Measurements from ENCODE around the gene POLD4.

POLD4 gene

DNA sequence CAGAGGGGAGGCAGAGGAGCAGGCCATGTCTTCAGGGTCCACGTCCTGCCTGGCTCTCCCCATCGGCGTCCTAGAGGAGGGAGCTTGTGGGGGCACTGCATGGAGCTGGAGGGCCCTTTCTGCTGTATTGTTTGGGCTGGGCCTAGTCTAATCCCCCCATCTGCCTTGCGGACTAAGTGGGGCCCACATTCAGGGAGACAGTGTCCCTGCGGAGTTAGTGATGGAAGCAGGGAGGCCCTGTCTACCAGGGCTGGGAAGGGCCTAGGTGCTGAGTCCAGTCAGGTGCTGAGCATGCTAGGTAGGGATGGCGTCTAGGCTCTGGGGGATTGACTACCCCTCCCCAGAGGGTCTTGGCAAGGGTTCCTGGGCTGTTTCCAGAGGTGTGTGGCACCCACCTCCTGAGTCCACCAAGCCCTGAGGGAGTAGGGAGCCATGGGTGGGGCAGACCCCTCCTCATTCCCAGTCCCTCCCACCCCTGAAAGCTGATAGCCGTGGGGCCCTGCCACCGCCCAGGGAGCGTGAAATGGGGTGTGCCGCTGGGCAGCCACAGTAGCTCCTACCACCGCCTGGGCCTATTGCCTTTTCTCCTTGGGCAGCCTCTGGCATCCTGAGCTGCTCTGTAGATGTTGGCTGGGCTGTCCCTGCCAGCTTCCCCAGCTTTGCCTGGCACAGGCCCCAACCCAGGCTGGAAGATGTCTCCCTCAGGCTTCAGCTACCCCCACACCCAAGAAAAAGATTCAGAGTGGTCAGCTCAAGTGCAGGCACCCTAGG is 1.9 kb upstream of the POLD4 start:
- no peak for DNase-seq (ENCODE audit: extremely low spot score, insufficient read length, low read depth)
- no peak for FAIRE-seq

DNA sequence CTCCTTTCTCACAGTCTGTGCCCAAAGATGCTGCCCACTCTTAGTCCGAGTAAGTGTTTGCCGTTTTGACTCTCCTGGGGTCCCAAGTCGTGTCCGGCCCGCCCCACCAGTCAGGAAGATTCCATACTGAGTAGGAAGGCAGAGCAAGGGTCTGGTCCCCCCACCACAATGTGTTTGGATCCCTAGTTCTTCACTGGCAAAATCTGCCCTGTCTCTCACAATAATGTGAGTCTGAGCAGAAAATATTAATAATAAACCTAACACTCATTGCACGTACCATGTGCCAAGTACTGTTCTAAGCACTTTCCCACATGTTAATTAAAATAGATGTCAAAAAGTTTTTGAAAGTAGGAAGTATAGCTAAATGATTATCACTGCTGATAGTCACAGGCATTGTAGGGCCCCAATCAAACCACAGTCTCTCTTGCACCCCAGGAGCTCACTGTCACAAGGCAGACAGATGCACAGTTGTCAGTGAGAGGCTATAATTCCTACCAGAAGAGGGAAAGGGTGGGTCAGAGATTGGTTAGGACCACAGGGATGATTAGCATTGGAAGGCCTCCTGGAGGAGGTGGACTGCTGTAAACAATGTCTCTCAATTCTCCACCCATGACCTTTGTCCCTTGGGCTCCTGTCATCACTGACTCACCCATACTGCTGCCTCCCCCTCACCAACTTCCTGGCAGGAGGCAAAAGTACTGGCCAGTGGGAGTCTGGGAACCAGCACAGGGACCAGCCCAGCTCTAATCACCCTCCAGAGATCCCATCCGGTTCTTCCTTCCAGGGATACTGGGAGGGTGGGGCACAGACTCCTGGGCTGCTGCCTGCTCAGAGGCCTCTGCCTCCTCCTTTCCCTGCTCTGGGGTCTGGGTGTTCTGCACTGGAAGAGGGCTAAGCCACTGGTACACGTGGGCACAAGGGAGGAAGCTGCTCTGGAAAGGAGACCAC is 1.0 kb upstream of the POLD4 start:
- DNase-seq (ENCODE audit: extremely low spot score, insufficient read length, low read depth) (no peak), FAIRE-seq (peak; percentile 33)

DNA sequence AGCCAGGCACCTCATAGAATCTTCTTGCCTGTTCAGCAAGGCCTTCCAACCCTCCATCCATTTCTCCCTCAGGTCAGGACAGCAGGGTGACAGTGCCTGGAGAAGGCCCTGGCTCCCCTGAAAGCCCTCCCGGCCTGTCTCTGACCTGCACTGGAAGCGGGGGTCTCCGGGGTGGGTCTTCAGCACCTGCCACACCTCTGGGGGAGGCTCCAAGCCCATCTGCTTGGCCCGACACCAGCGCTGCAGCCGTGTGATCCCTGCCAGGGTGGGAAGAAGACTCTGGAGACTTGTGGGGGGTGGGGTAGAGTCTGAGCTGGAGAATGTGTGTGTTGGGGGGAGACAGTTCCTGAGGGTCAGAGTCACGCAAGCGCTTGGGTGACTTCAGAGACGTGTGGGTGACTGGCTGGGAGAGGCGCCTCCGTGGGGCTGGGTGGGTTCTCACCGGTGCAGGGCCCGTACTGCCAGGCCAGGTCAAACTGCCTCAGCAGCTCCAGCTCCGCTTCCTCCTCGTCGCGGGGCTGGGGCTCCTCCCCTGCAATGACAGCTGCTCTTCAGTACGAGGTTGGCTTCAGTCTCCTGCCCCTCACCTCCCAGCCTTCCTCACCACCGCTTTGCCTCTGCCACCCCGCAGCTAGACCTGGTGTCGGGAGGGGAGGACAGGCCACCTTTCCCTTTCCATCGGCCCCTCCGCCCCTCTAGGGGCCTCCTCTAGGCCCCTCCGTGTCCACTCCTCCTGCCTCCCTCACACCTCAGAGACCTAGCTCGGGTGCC is 615 bp downstream of the POLD4 start:
- DNase-seq (ENCODE audit: extremely low spot score, insufficient read length, low read depth) (no peak), FAIRE-seq (no peak)

DNA sequence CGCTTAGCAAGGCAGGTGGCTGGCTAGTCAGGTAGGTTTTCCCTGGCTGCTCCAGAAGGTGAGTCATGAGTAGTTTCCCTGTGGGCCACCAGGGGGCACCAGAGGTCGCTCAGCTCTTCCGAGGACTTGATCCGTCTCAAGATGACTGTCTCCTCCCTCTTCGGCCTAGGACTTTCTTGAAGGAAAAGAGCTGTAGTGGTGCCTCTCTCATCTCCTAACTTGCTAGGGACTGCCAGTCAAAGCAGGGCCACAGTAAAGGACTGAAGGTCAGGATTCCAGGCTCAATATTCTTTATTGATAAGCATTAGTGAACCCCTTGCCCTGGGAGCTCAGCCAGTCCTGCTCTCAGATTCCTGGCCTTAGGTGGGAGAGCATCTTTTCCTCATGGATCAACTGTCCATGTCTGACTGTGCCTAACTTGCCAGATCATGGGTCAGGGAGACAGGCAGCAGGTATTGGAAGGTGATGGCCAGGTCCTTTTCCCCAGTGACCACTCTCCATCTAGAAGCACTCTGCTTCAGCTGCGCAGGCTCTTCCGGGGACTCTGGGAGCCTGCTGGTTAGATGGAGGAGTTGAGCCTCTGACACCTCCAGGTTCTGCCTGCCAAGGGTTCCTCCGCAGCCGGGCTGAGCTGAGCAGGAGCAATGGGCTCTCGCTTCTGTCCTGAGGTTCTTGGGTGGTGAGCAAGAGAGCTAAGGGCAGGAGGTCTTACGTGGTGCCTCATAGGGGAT is 1.9 kb downstream of the POLD4 start:
- DNase-seq (ENCODE audit: extremely low spot score, insufficient read length, low read depth): no peak
- peak; percentile 78 for FAIRE-seq

DNA sequence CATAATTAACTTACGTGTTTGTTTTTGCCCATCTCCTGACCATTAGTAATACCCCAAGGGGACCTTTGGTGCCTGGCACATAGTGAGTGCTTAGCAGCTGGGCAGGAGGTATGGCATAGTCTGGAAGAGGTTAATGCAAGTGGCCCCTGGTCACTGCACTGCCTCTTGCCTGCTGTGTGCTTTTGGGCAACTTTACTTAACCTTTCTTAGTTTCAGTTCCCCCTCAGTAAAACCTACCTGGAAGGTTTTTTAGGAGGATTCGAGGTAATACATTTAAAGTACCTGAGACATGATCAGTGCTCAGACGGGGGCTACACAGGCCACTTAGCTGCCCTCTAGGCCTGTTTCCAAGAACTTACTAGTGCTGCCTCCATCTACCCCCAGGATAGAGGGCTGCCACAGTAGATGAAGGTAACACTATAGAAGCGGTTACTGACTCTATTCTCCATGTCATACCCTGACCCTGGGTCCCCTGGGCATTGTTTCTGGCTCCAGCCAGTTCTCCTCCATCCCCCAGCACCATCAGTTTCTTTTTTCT is 3.3 kb downstream of the POLD4 start:
- FAIRE-seq: no peak

DNA sequence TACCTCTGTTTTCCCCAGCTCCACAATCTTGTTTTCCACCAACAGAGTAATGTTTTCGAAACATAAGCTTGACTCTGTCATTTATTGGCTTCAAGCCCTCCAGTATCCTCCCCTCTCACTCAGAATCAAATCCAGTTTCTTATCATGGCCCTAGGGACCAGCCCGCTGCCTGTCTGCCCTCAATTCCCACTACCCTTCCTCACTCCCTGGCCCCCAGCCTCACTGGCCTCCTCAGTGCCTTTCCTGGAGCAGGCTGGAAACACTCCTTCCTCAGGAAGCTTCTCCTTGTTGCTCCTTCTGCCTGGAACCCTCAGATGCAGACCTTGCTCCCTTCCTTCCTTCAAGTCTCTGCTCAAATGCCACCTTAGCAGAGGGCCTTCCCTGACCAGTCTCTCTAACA is 3.9 kb downstream of the POLD4 start:
- DNase-seq (ENCODE audit: extremely low spot score, insufficient read length, low read depth) (no peak), FAIRE-seq (no peak)

More for the DNA sequence above, 3.3 kb downstream of the POLD4 start:
- DNase-seq (ENCODE audit: extremely low spot score, insufficient read length, low read depth): no peak

DNA sequence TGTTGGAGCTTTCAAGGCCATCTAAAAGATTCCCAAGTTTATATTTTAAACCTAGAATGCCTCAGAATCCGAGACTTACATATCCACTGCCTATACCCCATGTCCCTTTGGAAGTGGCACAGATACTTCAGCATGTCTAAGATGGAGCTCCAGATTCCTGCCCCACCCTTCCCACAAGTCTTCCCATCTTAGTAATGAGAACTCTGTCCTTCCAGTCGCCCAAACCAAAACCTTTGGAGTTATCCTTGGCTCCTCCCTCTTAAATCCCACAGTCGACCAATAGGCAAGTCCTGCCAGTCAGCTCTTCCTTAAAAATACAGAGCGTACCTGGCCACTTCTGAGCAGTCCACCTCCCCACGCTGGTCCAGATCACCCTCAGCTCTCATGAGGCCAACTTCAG is 4.3 kb downstream of the POLD4 start:
- DNase-seq (ENCODE audit: extremely low spot score, insufficient read length, low read depth): no peak
- FAIRE-seq: no peak

DNA sequence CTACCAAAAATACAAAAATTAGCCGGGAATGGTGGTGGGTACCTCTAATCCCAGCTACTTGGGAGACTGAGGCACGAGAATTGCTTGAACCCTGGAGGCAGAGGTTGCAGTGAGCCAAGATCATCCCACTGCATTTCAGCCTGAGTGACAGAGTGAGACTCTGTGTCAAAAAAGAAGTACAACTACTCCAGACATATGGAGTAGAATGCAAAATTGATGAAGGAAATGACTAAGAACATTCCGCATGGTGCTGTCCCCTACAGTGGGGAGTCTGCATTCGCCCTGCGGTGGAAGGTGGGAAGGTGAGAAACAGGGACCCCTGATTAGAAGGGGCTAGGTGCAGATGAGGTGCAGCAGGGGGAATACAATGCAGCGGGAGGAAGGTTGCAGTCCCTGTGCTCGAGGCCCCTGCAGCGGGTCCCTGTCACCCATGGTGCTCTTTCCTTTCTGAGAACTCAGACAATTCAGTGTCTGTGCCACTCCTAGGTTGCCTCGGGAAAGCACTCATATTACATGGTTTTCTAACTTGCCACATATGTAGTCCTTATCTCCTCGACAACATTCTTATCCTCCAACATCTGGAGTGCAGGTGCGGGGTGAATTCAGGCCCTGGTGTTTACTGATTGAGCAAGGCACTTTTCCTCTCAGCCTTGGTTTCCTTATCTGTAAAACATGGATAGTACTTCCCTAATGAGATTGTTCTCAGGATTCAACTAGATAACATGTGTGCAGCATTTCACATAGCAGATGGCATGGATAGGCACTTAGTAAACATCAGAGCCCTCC is 5.2 kb downstream of the POLD4 start:
- DNase-seq (ENCODE audit: extremely low spot score, insufficient read length, low read depth): no peak
- FAIRE-seq: no peak

DNA sequence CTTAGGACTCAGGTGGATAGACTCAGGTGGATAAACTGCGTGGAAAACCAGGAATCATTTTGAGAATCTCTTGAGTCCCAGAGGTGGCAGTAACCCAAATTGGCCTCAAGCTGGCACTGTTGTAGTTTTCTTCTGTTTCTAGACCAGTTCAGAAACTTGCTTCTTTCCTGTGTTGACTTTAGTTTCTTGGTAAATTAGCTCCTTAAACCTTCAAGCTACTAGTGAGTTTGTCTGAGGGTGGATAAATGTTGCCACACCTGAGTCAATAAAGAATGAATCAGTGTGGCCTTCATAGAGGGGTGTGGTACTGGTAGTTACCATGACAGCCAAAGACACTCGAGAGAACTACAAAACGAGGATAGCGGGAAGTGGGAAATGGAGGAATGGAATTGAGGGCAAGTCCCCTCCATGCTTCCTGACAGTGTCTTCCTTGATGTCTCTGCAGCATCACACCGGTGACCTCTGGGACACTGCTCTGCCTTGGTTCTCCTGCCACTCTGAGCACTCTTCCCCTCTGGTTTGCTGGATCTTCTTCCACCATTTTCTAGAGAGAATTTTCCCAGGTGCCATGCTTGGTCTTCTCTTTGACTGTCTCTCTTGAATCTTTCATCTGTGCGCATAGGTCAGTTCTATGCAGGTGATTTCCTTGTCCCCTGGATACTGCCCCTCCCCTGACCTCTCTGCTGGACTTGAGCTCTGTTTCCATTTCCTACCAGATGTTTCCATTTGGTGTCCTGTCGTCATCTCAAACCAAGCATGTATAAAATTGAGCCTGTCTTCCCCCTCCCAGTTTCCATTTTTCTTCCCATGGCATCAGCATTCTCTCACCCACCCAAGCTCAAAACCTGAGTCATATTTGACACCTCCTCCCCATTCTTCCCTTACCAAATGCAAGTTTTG is 7.2 kb downstream of the POLD4 start:
- no peak for DNase-seq (ENCODE audit: extremely low spot score, insufficient read length, low read depth)
- peak; percentile 46 for FAIRE-seq

DNA sequence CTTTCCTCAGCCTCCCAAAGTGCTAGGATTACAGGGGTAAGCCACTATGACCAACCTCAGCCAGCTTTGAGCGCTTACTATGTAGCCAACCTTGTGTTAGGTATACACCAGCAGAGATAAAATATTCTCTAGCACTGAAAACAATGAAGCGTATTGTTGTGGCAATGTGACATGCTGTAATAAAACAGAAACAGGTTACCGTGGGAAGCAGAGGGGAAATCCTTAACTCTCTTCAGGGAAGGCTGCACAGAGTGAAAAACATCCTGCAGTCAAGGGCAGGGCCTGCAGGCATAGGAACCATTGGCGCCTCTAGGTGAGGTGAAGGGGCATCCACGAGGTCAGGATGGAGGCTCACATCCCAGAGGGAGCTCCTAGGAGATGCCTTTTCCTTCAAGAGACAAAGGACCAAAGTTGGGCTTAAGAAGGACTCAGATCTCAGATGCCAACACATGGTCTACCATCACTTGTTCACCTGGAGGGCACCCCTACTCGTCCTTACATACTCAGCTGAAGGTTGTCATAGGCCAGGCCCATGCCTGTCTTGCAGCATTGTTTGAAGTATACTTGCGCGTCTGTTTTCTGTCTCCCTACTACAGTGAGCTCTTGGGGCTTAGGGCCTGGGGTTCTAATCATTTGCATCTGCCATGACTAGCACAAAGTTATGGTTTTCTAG is 8.0 kb downstream of the POLD4 start:
- DNase-seq (ENCODE audit: extremely low spot score, insufficient read length, low read depth) (no peak), FAIRE-seq (no peak)

DNA sequence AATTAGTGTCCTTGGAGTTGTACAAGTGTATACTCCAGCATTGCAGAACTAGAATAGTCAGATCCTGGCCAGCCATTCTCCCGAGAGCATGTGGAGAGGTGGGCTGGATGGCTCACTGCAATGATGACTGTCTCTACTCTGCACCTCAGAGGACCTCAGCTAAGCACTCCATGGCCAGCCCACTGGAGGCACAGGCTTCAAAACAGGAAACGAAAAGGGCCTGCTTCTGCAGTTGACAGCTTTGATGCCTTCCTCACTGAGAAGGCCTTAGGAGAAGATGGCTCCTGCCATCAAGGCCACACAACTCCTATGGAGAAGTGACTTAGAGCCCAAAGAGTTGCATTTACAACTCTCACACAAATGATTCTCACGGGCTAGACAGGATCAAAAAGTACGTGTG is 9.1 kb downstream of the POLD4 start:
- DNase-seq (ENCODE audit: extremely low spot score, insufficient read length, low read depth): no peak
- peak; percentile 21 for FAIRE-seq

DNA sequence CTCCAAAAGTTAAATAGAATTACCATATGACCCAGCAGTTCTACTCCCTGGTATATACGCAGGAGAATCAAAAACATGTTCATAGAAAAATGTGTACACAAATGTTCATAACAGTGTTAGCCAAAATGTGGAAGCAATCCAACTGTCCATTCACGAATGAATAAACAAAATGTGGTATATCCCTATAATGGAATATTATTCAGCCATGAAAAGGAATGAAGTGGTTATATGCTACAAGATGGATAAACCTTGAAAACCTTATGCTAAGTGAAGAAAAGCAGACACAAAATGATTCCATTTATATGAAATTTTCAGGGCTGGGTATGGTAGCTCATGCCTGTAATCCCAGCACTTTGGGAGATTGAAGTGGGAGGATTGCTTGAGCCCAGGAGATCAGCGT is 16.1 kb downstream of the POLD4 start:
- DNase-seq (ENCODE audit: extremely low spot score, insufficient read length, low read depth) (no peak), FAIRE-seq (no peak)

DNA sequence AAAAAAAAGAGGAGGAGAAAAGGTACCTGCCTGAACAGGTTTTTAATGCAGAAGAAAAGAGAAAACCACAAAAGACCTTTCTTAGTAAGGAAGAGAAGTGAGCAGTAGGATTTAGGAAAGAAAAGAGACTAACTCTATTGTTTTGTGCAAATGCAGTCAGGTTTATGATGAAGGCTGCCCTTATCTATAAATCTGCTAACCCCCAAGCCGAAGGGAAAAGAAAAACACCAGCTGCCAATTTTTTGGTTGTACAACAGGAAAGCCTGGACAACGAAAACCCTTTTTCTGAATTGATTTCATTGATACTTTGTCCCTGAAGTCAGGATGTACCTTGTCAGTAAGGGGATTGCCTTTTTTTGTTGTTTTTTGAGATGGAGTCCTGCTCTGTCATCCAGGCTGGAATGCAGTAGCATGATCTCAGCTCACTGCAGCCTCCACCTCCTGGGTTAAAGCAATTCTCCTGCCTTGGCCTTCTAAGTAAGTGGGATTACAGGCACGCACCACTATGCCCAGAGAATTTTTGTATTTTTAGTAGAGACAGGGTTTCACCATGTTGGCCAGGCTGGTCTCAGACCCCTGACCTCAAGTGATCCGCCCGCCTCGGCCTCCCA is 21.2 kb downstream of the POLD4 start:
- no peak for DNase-seq (ENCODE audit: extremely low spot score, insufficient read length, low read depth)
- no peak for FAIRE-seq

DNA sequence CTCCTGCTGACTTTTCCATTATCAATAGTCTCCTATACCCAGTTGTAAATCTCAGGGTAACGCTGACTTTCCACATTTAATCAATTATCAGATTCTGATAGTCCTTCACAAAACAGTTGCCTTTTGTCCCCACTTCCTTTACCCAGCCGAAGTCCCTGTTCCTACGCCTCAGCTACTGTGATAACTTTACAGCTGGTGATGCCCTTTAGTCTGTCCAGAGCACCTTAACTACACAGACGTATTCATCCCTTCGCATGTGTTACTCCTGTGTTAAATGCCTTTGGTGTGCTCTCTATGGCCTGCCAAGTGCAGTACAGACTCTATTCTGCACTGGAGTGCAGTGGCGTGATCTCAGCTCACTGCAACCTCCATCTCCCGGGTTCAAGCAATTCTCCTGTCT is 29.8 kb downstream of the POLD4 start:
- DNase-seq (ENCODE audit: extremely low spot score, insufficient read length, low read depth) (no peak), FAIRE-seq (no peak)

DNA sequence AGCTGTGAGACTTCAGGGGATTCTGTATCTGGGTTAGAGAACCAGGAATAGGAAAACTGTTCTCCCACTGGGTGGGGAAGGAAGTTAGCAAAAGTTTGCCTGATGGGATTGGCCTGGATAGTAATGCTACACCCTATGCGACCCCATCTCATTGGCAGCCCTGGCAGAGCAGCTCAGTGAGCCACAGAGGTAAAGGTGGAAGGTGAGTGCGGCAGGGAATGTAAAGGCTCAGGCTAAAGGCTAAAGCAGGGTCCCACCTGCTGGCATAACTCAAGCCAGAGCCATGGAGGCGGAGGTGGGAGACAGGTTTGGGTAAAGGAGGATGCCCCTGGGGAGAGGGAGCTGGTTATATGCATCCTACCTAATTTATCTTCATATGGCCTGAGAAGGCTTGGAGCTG is 31.3 kb downstream of the POLD4 start:
- DNase-seq (ENCODE audit: extremely low spot score, insufficient read length, low read depth) (no peak), FAIRE-seq (no peak)

DNA sequence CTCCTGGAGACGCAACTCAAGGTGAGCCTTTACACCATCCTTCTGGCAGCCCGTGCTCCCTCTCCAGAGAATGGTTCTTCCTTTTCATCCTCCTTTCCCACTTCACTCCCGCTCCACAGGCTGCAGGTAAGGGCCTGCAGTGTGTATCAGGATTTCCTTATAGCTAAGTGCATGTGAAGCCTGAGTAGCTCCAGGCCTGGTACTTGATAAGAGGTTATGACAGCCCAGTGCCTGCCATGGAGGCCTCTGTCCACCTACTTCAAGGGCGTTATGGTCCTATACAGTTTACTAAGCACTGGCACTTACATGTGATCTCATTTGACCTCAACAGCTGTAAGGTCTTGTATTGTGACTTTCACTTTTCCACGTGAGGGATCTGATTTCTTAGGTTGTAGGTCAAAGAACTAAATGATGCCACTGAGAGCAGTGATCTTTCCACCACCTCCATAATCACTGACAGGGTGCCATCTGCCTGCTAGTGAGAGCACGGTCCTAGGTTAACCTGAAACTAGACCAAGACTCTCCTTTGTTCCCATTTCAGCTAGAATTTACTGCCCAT is 32.0 kb downstream of the POLD4 start:
- DNase-seq (ENCODE audit: extremely low spot score, insufficient read length, low read depth) (no peak), FAIRE-seq (no peak)

DNA sequence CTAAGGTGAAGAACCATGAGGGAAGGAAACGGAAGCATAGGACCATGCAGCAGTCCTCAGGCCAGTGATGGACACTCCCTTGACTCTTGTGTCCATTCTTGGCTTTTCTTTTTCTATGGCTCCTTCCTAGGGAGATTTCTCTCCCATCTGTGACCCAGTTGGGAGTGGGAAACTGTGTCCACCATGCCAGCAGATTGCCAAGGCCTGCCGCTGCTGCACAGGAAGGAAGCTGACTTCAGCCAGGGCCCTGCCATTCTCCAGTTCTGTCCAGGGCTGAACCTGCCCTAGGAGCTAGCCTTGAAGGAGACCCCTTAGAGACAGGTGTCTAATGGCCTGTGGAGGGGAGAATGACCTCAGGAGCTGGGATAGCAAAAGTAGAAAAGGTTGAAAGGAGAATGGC is 32.7 kb downstream of the POLD4 start:
- no peak for FAIRE-seq
- DNase-seq (ENCODE audit: extremely low spot score, insufficient read length, low read depth): no peak
